Measurements from ENCODE around the gene TRPV6.

TRPV6 gene

DNA sequence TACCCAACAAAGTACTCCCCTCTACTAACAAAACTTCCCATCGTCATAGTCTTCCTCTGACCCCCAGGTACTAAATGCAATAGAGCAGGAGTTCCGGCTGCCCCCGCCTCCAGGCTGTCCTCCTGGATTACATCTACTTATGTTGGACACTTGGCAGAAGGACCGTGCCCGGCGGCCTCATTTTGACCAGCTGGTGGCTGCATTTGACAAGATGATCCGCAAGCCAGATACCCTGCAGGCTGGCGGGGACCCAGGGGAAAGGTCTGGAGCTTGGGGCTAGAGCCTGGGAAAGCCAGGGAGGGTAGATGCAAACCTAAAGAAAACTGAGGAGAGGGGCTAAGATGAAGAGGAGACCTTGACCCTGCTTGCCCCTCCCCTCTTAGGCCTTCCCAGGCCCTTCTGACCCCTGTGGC, 15.4 kb downstream of the TRPV6 start:
- no peak for ATAC-seq
- TF ChIP-seq PPARA (CRISPR knock-in tag; IDR thresholded peaks at IDR 0.05; ENCODE audit: borderline replicate concordance) (no peak), ZC3H10 (CRISPR knock-in tag; IDR thresholded peaks at IDR 0.05) (no peak), ZNF565 (CRISPR knock-in tag; conservative IDR thresholded peaks at IDR 0.05; ENCODE audit: low read depth) (no peak), ZFP30 (CRISPR knock-in tag; IDR thresholded peaks at IDR 0.05) (no peak), ZNF70 (CRISPR knock-in tag; IDR thresholded peaks at IDR 0.05) (no peak), BACH2 (CRISPR knock-in tag; IDR thresholded peaks at IDR 0.05; ENCODE audit: borderline replicate concordance) (no peak), ESRRG (CRISPR knock-in tag; IDR thresholded peaks at IDR 0.05) (no peak), ZFP3 (CRISPR knock-in tag; IDR thresholded peaks at IDR 0.05) (no peak)
- TF ChIP-seq, protein P1, sequence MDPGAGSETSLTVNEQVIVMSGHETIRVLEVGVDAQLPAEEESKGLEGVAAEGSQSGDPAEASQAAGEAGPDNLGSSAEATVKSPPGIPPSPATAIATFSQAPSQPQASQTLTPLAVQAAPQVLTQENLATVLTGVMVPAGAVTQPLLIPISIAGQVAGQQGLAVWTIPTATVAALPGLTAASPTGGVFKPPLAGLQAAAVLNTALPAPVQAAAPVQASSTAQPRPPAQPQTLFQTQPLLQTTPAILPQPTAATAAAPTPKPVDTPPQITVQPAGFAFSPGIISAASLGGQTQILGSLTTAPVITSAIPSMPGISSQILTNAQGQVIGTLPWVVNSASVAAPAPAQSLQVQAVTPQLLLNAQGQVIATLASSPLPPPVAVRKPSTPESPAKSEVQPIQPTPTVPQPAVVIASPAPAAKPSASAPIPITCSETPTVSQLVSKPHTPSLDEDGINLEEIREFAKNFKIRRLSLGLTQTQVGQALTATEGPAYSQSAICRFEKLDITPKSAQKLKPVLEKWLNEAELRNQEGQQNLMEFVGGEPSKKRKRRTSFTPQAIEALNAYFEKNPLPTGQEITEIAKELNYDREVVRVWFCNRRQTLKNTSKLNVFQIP (CRISPR knock-in tag; IDR thresholded peaks at IDR 0.05; ENCODE audit: borderline replicate concordance, low read depth), result no peak

DNA sequence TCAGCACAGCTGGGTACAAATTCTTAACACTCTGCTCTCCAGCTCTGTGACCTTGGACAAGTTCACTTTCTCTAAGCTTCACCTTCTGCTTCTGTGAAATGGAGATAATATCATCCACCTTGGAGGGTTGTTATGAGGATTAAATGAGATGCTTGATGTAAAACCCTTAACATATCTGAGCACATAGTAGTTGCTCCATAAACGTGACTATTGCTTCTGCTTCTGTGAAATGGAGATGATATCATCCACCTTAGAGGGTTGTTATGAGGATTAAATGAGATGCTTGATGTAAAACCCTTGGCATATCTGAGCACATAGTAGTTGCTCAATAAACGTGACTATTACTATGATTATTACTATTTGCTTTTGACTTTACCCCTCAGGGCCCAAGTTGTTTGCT, 16.1 kb downstream of the TRPV6 start:
- ATAC-seq, result no peak

DNA sequence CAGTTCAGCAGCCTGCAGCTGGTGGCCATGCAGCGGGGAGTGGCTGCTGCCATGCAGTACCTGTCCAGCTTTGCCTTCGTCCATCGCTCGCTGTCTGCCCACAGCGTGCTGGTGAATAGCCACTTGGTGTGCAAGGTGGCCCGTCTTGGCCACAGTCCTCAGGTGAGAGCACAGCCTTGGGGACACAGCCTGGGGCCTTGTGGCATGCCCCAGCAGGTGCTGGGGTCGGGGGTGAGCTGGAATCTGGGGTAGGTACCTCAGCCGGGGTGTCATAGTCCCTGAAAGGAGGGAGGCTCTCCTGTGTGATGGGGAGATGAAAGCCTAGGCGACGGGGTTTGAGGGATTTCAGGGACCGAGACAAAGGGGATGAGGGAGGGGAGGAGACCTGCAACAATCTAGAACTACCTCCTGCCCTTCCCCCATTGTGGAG, 16.5 kb downstream of the TRPV6 start:
- TF ChIP-seq CSDC2 (CRISPR knock-in tag; IDR thresholded peaks at IDR 0.05) (no peak), ESRRG (CRISPR knock-in tag; IDR thresholded peaks at IDR 0.05) (no peak), ARNTL (CRISPR knock-in tag; IDR thresholded peaks at IDR 0.05; ENCODE audit: borderline replicate concordance, low read depth) (no peak), ZC3H10 (CRISPR knock-in tag; IDR thresholded peaks at IDR 0.05) (no peak), ZNF565 (CRISPR knock-in tag; conservative IDR thresholded peaks at IDR 0.05; ENCODE audit: low read depth) (no peak), BACH2 (CRISPR knock-in tag; IDR thresholded peaks at IDR 0.05; ENCODE audit: borderline replicate concordance) (no peak), OSR1 (CRISPR knock-in tag; IDR thresholded peaks at IDR 0.05) (no peak), TOX (CRISPR knock-in tag; IDR thresholded peaks at IDR 0.05; ENCODE audit: borderline replicate concordance) (no peak), GLIS3 (CRISPR knock-in tag; IDR thresholded peaks at IDR 0.05) (no peak), PPARA (CRISPR knock-in tag; IDR thresholded peaks at IDR 0.05; ENCODE audit: borderline replicate concordance) (no peak), RARB (CRISPR knock-in tag; IDR thresholded peaks at IDR 0.05) (no peak), SNAI2 (CRISPR knock-in tag; IDR thresholded peaks at IDR 0.05) (no peak), ZNF8 (CRISPR knock-in tag; IDR thresholded peaks at IDR 0.05) (no peak), ZFP3 (CRISPR knock-in tag; IDR thresholded peaks at IDR 0.05) (no peak), ISL1 (CRISPR knock-in tag; IDR thresholded peaks at IDR 0.05) (no peak)
- TF ChIP-seq, protein P2, sequence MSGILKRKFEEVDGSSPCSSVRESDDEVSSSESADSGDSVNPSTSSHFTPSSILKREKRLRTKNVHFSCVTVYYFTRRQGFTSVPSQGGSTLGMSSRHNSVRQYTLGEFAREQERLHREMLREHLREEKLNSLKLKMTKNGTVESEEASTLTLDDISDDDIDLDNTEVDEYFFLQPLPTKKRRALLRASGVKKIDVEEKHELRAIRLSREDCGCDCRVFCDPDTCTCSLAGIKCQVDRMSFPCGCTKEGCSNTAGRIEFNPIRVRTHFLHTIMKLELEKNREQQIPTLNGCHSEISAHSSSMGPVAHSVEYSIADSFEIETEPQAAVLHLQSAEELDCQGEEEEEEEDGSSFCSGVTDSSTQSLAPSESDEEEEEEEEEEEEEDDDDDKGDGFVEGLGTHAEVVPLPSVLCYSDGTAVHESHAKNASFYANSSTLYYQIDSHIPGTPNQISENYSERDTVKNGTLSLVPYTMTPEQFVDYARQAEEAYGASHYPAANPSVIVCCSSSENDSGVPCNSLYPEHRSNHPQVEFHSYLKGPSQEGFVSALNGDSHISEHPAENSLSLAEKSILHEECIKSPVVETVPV (CRISPR knock-in tag; IDR thresholded peaks at IDR 0.05), result no peak
- TF ChIP-seq, protein P3, sequence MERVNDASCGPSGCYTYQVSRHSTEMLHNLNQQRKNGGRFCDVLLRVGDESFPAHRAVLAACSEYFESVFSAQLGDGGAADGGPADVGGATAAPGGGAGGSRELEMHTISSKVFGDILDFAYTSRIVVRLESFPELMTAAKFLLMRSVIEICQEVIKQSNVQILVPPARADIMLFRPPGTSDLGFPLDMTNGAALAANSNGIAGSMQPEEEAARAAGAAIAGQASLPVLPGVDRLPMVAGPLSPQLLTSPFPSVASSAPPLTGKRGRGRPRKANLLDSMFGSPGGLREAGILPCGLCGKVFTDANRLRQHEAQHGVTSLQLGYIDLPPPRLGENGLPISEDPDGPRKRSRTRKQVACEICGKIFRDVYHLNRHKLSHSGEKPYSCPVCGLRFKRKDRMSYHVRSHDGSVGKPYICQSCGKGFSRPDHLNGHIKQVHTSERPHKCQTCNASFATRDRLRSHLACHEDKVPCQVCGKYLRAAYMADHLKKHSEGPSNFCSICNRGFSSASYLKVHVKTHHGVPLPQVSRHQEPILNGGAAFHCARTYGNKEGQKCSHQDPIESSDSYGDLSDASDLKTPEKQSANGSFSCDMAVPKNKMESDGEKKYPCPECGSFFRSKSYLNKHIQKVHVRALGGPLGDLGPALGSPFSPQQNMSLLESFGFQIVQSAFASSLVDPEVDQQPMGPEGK (CRISPR knock-in tag; IDR thresholded peaks at IDR 0.05; ENCODE audit: borderline replicate concordance), result no peak
- TF ChIP-seq, protein P4, sequence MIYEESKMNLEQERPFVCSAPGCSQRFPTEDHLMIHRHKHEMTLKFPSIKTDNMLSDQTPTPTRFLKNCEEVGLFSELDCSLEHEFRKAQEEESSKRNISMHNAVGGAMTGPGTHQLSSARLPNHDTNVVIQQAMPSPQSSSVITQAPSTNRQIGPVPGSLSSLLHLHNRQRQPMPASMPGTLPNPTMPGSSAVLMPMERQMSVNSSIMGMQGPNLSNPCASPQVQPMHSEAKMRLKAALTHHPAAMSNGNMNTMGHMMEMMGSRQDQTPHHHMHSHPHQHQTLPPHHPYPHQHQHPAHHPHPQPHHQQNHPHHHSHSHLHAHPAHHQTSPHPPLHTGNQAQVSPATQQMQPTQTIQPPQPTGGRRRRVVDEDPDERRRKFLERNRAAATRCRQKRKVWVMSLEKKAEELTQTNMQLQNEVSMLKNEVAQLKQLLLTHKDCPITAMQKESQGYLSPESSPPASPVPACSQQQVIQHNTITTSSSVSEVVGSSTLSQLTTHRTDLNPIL (CRISPR knock-in tag; IDR thresholded peaks at IDR 0.05; ENCODE audit: low read depth), result no peak
- TF ChIP-seq, protein P1 (CRISPR knock-in tag; IDR thresholded peaks at IDR 0.05; ENCODE audit: borderline replicate concordance, low read depth), result no peak
- TF ChIP-seq, protein P5, sequence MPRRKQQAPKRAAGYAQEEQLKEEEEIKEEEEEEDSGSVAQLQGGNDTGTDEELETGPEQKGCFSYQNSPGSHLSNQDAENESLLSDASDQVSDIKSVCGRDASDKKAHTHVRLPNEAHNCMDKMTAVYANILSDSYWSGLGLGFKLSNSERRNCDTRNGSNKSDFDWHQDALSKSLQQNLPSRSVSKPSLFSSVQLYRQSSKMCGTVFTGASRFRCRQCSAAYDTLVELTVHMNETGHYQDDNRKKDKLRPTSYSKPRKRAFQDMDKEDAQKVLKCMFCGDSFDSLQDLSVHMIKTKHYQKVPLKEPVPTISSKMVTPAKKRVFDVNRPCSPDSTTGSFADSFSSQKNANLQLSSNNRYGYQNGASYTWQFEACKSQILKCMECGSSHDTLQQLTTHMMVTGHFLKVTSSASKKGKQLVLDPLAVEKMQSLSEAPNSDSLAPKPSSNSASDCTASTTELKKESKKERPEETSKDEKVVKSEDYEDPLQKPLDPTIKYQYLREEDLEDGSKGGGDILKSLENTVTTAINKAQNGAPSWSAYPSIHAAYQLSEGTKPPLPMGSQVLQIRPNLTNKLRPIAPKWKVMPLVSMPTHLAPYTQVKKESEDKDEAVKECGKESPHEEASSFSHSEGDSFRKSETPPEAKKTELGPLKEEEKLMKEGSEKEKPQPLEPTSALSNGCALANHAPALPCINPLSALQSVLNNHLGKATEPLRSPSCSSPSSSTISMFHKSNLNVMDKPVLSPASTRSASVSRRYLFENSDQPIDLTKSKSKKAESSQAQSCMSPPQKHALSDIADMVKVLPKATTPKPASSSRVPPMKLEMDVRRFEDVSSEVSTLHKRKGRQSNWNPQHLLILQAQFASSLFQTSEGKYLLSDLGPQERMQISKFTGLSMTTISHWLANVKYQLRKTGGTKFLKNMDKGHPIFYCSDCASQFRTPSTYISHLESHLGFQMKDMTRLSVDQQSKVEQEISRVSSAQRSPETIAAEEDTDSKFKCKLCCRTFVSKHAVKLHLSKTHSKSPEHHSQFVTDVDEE (CRISPR knock-in tag; IDR thresholded peaks at IDR 0.05), result no peak
- ATAC-seq, result no peak

More for the DNA sequence above, 16.1 kb downstream of the TRPV6 start:
- TF ChIP-seq ZNF565 (CRISPR knock-in tag; conservative IDR thresholded peaks at IDR 0.05; ENCODE audit: low read depth) (no peak), RARB (CRISPR knock-in tag; IDR thresholded peaks at IDR 0.05) (no peak), TCF4 (CRISPR knock-in tag; IDR thresholded peaks at IDR 0.05; ENCODE audit: borderline replicate concordance) (no peak), ZNF70 (CRISPR knock-in tag; IDR thresholded peaks at IDR 0.05) (no peak), ZFP30 (CRISPR knock-in tag; IDR thresholded peaks at IDR 0.05) (no peak), ZC3H10 (CRISPR knock-in tag; IDR thresholded peaks at IDR 0.05) (no peak)
- TF ChIP-seq, protein P2 (CRISPR knock-in tag; IDR thresholded peaks at IDR 0.05), result no peak

All from SK-N-SH treated with all-trans-retinoic acid at 6 μM for 48 hours (cell line).